ENCODE measurements around the gene PLCD1. TPM values are rescaled to one million over a fixed set of nuclear protein-coding genes. Genes with fewer than 3 reads are reported as not detected.

Gene PLCD1
- polyA plus RNA-seq, 1 of the 3 experiments (the other 2 are of a cell fraction): 20.2 TPM

GRCh38 chr3:37980462-37981347 lies 48.7 kb downstream of the PLCD1 start:
- no peak for DNase-seq
- Histone ChIP-seq H4K20me1 (ENCODE audit: insufficient read depth) (no peaks in the 10 kb centered on the region), H3K9me2 (no peaks in the 10 kb centered on the region), H3K9ac (no peak overlapping the region), H3K4me3 (ENCODE audit: low read depth in 2 of 2, low read length in 1 of 2) (no peak overlapping the region), H3F3A (replicated peaks; ENCODE audit: insufficient read depth) (no peaks in the 10 kb centered on the region), H3K4me1 (ENCODE audit: control insufficient read depth in 1 of 2, insufficient read depth in 2 of 2, low read depth in 1 of 2, low read length in 1 of 2) (no peaks in the 10 kb centered on the region; a peak in 1 of 4 replicates), H2AFZ (ENCODE audit: low read depth) (no peak overlapping the region), H3K27me3 (ENCODE audit: insufficient read depth) (no peaks in the 10 kb centered on the region), H3K79me2 (ENCODE audit: insufficient read depth) (no peaks in the 10 kb centered on the region), H3K4me2 (no peak overlapping the region), H3K36me3 (replicated peaks in 1 of 2; ENCODE audit: control insufficient read depth in 1 of 2, insufficient read depth in 2 of 2, low read length in 1 of 2) (peaks cover 41 to 63% of the 10 kb centered on the region in 2 experiments), H3K9me3 (no peaks in the 10 kb centered on the region), H3K27ac (ENCODE audit: low read depth in 2 of 2, low read length in 1 of 2) (no peak overlapping the region)
- ChIA-PET POLR2A (interaction anchor here (0.6 kb wide), 1 partner anchor 119 kb away, joined by 3 read pairs; the partner anchor contains the start of gene CTDSPL), CTCF (interaction anchor here (1.2 to 6.8 kb wide), 7 partner anchors 12 to 126 kb away, joined by 3 to 33 read pairs (median 8); no protein-coding TSS in a partner anchor)
- no peak for TF ChIP-seq FOXJ3 (CRISPR knock-in tag; IDR thresholded peaks at IDR 0.05)
- TF ChIP-seq FOSL2 (IDR thresholded peaks at IDR 0.05; ENCODE audit: borderline replicate concordance, low read depth): no peak
- no peak for TF ChIP-seq USF2 (IDR thresholded peaks at IDR 0.05; ENCODE audit: borderline replicate concordance, low read depth, low read length)
- TF ChIP-seq TEAD4 (IDR thresholded peaks at IDR 0.05; ENCODE audit: borderline replicate concordance, insufficient read depth): no peak
- TF ChIP-seq TCF12 (IDR thresholded peaks at IDR 0.05): no peak
- TF ChIP-seq ZBTB33 (IDR thresholded peaks at IDR 0.05; ENCODE audit: borderline replicate concordance, low read depth): no peak
- TF ChIP-seq YY1 (IDR thresholded peaks at IDR 0.05; ENCODE audit: low read depth): no peak
- 96% methylated on average over 7 of the region's 14 CpGs for WGBS (ENCODE audit: low lambda C conversion rate)

GRCh38 chr3:37979541-37980461 lies 49.6 kb downstream of the PLCD1 start:
- Histone ChIP-seq H3K79me2 (ENCODE audit: insufficient read depth) (no peaks in the 10 kb centered on the region), H3K4me2 (no peak overlapping the region), H3F3A (replicated peaks; ENCODE audit: insufficient read depth) (no peaks in the 10 kb centered on the region), H3K4me3 (ENCODE audit: low read depth in 2 of 2, low read length in 1 of 2) (no peak overlapping the region), H2AFZ (ENCODE audit: low read depth) (no peak overlapping the region), H3K36me3 (replicated peaks in 1 of 2; ENCODE audit: control insufficient read depth in 1 of 2, insufficient read depth in 2 of 2, low read length in 1 of 2) (peaks cover 43 to 68% of the 10 kb centered on the region in 2 experiments), H3K9ac (no peak overlapping the region), H3K27ac (ENCODE audit: low read depth in 2 of 2, low read length in 1 of 2) (no peak overlapping the region), H3K9me2 (no peaks in the 10 kb centered on the region), H3K4me1 (ENCODE audit: control insufficient read depth in 1 of 2, insufficient read depth in 2 of 2, low read depth in 1 of 2, low read length in 1 of 2) (no peaks in the 10 kb centered on the region; a peak in 1 of 4 replicates), H3K27me3 (ENCODE audit: insufficient read depth) (no peaks in the 10 kb centered on the region), H3K9me3 (no peaks in the 10 kb centered on the region), H4K20me1 (ENCODE audit: insufficient read depth) (no peaks in the 10 kb centered on the region)
- 97% methylated on average over 8 of the region's 8 CpGs for WGBS (ENCODE audit: low lambda C conversion rate)
- TF ChIP-seq REST (IDR thresholded peaks at IDR 0.05; ENCODE audit: low read depth, low read length): no peak
- no peak for TF ChIP-seq CHD2 (IDR thresholded peaks at IDR 0.05; ENCODE audit: low read length, partially characterized antibody)
- TF ChIP-seq PBX3 (IDR thresholded peaks at IDR 0.05): no peak
- no peak for TF ChIP-seq MAX (IDR thresholded peaks at IDR 0.05; ENCODE audit: low read depth)
- no peak for TF ChIP-seq CTCF (IDR thresholded peaks at IDR 0.05)
- DNase-seq: no peak
- CTCF ChIA-PET: interaction anchor here (1.2 to 6.8 kb wide), 6 partner anchors 12 to 125 kb away, joined by 3 to 33 read pairs (median 7); no protein-coding TSS in a partner anchor
- POLR2A ChIA-PET: no interaction called here
